NCI-H69 (cell line): ENCODE data around the gene SRP9.
A peak's percentile ranks its signal among the peaks of the same experiment; 100 is the strongest.

Experiments used
- DNase-seq: peaks from one replicate; lab custom pipeline; 2025; lab: John Stamatoyannopoulos, UW

SRP9 gene, protein sequence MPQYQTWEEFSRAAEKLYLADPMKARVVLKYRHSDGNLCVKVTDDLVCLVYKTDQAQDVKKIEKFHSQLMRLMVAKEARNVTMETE

DNA sequence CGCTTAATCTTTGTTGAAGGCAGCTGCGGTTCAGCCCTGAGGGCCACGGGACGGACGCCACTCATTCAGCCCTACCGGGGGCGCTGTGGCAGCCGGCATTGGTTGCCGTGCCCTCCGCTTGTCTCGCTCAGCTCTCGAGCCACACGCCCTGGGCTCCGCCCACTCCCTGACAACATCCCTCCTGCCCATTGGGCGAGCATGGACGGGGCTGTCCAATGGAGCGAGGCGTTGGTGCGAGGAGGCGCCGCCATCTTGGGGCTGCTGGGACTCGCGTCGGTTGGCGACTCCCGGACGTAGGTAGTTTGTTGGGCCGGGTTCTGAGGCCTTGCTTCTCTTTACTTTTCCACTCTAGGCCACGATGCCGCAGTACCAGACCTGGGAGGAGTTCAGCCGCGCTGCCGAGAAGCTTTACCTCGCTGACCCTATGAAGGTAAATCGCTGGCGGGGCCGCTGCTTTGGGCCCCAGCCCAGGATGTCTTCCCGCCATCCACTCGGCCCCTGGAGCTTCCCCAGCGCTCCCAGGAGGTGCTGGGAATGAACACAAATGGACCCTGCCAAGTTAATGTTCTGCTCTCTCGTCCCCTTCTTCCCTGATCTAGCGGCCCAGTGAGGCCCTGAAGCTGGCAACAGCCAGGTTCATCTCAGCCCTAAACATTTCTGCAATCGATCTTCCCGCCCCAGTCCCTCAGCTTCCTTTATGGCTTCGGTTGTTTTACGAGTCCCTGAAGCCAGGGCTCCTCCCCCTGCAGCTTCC is at the start of gene SRP9:
Gene SRP9 (plus strand): TSS at position 244 of the 754 bp plus-strand sequence. CDS start 115 bp downstream, at position 359.
- peak; percentile 100 for DNase-seq

DNA sequence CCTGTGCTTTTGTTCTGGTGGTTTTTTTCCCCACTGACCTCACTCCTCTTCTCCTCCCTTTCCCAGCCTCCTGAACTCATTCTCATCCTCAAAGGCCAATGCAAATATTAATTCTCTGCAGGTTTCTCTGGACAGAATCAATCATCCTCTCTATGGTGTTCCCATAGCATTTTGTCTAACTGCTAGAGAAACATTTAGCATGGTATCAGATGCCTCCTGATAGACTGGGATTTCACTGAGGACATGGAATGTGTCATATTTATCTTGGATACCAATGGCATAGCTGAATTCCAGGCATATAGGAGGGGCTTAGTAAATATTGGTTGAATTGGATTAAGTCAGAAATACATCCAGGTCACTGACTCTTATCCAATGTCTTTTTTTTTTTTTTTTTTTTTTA is 46.1 kb upstream of the SRP9 start:
- DNase-seq: no peak

DNA sequence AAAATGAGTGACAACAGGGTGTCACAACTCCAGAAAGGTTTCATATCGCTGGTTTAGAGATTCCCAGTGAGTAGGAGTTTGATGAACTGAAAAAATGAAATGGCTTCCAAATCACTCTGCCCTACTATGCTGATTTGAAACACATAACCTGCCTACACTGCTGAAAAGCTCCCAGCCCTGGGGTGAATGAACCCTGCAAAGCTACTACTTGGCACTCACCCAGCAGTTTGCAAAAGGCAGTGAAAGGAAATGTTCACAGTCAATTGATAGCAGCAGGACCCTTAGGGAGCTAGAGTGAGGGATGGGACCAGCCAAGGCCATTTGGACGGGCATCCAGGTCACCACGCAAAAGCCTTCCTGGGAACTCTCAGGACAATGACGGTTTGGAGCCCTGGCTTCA is 44.4 kb upstream of the SRP9 start:
- peak; percentile 90 for DNase-seq

DNA sequence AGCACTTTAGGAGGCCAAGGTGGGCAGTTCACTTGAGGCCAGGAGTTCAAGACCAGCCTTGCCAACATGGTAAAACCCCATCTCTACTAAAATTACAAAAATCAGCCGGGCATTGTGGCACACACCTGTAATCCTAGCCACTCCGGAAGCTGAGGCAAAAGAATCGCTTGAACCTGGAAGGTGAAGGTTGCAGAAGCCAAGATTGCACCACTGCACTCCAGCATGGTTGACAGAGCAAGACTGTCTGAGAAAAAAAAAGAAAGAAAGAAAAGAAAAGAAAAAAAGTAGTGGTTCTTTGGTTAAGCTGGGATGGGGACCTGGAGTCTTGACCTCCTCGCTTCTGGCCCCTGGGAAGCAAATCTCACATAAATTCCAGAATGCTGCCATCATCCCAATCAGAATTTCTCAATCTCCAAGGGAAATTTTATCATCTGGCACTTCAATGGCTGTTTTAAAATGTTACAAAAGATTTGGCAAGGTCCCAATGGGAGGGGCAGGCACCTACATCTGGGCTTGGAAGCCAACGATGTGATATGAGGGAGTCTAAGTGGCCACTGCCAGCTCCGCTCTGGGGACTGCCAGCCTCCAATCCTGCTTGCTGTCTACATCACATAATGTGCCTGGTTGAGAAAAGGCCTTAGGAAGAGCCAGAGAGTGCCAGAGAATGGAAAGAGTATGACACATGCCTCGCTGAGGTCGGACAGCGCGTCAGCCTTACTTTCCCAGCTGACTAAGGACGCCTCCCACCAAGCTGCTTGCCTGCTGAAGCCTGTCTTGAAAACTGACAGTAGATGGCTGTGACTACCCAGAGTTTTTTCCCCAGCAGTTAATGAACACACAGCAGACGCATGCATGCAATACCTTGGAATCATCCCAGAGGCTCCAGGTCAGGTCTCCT is 42.1 kb upstream of the SRP9 start:
- peak; percentile 83 for DNase-seq

DNA sequence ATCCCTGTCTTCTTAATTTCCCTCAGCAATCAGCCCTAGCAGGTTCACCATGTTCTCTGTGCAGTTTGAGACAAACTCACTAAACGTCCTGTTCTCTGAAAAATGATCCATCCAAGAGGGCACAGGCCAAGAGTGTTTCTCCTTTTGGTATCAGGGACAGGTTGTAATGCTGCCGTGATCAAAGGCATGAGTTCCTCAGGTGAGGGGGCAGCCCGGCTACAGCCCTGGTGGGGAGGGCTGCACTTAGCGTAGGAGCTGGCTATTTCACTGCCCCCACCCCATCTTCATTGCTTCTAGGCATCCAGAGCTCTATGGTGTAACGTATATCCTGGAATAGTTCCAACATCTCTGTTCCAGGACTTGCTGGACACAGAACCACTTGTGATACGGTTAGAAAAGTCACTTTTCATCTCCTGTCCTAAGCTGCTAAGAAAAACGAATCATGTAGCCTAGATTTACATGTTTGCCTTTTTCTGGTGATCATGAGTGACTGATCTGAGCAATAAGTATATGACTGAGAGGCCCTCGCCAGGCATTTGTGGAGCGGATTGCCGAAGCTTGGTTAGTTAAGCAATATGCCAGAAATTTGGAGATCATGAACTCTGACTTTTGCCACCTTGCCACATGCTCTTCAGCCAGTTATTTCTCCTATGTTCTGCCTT is 41.1 kb upstream of the SRP9 start:
- peak; percentile 33 for DNase-seq

DNA sequence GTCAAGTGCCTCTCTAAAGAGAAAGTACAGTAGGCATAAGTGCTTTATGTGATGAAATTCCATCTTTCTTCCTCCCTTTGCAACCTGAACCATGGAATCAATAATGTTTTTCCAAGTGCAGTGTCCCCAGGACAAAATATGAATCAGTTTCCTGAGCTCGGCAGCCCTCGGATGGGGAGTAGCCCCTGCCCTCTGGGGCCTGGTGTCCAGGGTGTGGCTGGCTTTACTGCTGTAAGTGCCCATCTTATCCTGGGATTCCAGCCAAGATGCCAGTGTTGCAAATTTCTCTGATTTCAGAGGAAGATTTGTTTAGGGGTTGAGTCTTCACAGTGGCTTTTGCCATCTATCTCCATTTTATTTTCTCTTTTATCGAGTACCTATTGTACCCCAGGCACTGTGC is 40.5 kb upstream of the SRP9 start:
- DNase-seq: peak; percentile 26

DNA sequence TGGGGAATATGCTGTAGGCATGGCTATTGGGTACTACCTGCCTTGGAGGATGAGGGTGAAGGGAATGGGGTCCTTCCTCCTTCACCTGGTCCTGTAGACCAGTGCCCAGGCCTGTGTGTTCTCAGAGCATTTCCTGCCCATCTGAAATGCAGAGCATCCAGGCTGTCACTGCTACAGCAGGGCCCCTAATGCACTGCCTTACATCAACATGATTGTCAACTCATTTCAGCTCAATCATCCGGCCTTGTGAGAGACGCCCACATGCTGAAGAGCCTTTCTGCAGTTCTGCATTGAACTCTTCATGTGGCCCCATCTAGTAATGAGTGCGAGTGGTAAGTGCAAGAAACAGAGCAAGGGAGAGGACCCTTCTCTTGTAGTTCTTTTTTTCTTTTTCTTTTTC is 39.8 kb upstream of the SRP9 start:
- no peak for DNase-seq

DNA sequence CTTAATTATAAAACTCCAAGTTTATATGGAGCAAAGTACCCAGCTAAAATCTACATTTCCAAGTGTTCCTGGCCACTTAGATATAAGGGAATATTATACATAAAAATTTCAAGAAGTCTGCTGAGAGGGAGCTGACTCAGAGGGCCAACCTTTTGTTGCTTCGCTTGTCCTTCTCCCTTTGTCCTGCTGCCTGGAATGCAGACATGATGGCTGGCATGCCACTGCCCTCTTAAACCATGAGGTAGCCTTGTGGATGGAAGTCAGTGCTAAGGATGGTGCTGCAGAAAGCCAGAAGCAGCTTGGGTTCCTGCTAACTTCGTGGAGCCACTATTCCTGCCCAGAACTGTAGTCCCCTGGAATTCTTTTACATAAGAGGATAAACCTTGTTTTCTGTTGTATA is 38.9 kb upstream of the SRP9 start:
- DNase-seq: no peak

DNA sequence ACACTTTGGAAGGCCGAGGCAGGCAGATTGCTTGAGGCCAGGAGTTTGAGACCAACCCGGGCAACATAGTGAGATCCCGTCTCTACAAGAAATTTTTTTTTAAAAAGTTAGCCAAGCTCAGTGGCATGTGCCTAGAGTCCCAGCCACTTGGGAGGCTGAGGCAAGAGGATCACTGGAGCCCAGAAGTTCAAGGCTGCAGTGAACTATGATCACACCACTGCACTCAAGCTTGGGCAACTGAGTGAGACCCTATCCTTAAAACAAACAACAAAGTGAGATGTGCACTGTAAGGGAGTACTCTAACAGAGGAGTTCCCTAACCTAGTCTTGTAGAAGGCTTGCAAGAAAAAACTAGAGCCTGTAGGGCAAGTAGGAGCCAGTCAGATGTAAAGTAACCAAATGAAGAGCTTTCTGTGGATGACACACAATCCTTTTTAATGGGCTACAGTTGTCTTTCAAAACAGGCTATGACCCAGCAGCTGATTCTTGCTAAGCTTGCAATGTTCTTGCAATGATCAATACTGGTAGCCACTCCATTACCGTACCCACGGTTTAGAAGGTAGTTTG is 38.0 kb upstream of the SRP9 start:
- DNase-seq: no peak

DNA sequence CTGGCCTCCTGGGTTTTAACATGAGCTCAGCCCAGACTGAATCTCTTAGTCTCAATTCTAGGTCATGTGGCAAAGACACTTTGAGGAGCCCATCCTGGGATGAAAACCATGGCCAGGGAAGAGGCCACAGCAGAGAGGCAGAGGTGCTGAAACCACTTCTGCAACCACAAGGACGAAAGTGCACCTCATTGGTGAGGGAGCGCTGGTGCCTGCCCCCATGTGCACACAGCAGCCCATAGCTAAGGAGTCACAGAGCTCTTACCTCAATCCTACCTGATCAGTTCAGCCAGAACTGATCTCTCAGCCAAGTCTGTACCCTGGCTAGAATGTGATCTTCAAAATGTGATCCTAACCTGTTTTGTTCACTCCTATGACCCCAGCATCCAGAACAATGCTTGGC is 32.9 kb upstream of the SRP9 start:
- no peak for DNase-seq

DNA sequence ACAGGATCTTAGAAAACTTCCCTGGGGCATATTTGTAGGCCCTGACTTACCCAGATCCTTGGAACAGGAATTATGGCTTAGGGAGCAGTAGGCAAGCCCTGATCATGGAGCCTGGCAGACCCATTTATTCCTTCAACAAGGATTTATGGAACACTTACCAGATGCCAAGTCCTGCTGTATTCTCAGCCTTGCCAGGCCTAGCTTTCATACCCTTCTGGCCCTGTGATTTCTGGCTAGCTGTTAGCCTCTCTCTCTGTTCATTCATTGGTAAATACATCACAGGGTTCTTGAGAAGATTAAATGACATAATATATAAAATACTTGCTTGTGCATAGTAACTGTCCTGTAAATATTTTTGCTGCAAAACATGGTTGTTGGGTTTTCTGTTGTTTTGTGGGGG is 32.4 kb upstream of the SRP9 start:
- peak; percentile 48 for DNase-seq

DNA sequence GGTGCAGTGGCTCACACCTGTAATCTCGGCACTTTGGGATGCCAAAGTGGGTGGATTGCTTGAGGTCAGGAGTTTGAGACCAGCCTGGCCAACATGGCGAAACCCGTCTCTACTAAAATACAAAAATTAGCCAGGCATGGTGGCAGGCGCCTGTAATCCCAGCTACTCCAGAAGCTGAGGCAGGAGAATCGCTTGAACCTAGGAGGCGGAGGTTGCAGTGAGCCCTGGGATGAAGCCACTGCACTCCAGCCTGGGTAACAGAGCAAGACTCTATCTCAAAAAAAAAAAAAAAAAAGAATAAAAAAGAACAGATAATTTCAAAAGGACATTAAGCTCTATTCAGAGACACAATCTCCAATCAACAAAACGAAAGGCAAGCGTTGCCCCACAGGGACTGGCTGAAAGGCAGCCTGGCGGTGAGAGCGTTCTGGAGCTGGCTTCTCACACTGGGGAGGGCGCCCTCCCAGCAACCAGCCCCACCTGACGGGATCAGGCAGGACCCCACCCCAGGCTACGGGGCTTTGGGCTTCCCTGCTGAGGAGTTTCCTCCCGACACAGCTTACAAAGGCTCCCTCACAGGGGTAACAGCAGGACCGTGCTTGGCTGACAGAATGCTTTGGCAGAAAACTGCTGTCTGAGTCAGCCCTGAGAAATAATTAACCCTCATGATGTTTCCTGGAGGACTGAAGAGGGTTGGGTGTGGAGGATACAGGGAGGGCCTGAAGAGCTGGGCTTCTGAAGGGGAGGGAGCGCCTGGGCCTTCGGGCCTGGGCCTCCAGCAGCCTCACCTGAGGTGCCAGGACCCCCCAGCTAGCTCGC is 31.1 kb upstream of the SRP9 start:
- DNase-seq: peak; percentile 98

DNA sequence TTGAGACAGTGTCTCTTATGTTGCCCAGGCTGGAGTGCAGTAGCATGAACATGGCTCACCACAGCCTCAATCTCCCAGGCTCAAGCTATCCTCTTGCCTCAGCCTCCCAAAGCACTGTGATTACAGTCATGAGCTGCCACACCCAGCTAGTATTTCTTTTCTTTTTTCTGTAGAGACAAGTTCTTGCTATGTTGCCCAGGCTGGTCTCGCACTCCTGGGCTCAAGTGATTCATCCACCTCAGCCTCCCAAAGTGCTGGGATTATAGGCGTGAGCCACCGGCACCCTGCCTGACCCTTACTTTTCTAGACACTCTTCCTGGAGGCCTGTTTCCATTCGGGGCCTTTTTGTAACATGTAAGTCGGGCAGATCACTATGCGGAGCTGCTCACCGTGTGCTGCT is 30.1 kb upstream of the SRP9 start:
- no peak for DNase-seq

DNA sequence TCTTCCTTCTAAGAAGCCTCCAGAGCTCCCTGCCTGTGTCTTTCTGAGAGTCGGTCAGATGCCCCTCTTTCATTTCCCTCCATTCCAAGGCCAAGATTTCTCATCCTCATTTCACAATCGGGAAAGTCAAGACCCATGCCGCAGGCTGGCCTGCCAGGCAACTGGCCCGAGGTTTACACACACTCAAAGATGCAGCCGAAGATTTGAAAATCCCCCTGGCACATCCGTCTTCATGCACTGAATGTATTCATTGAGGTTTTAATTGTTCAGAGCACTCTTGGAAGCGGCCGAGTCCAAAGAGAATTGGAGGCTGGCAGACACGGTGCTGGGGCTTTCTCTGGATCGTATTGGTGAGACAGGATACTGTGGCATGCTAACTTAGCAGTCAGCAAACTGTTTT is 29.1 kb upstream of the SRP9 start:
- no peak for DNase-seq

DNA sequence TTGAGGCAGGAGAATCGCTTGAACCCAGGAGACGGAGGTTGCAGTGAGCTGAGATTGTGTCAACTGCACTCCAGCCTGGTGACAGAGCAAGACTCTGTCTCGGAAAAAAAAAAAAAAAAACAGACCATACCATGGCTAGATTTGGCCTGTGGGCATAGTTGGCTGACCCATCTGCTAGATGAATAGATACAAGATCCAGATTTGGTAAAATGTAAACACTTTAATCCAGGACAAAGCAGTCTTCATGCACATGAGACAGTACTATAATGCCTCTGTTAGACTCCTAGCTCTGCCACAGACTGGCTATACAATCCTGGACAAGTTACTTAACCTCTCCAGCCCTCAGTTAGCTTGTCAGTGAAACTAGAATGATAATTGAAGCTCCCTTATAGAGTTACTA is 27.9 kb upstream of the SRP9 start:
- DNase-seq: no peak

DNA sequence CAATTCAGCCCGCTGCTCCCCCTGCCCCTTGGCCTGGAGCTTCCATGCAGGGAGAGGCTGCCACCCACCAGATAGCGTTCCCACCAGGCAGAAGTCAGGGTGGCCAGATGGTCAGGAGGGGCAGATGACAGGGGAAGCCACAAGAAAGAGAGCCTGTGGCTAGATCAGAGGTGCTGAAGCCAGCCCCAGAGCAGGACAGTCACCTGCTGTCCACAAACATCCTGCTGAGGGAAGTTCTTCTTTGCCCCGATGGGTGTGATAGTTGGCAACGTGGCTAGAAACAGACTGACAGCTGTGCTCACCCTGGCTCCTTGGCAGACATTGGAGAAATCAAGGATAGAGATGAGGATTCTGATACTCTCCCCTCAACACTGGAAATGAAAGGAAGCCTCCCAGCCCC is 27.2 kb upstream of the SRP9 start:
- peak; percentile 27 for DNase-seq

DNA sequence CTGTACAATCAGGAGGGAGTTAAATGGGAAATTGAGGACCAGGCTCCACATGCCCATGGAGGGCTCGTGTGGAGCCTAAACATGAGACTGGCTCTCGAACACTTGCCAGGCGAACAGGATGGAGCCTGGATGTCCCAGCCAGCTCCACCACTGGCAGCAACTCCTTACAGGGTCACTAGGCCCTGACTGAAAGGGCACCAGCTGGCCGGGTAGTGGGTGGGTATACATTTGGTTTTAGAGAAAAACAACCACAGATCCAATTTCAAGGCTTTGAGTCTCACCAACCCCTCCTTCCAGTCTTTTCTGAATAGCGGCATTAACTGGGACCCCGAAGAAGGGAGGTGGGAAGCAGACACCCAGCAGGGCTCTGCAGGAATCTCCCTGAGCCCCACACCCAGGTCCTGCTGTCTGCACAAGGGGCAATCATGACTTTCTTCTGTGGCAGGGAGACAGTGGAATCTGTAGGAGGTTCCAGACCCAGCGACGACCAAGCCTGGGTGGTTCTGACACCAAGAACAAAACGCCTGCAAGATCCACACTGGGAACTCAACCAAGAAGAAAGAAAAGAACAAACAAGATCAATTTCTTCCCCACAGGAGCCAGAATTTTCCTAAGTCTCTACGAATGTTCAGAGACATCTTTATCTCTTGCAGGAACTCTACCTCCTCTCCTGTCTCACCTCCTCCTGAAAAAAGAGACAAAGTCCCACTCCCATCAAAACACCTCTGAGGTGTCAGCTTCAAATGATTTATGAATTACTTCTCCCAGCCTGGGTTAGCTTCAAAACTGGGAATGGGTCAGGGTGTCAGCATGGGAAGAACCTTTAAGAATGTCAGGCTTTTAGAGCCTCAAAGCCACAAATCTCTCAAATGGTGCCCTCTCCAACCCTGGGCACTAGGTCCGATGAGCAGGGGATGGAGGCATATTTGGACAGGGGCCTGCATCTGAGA is 26.5 kb upstream of the SRP9 start:
- DNase-seq: no peak

DNA sequence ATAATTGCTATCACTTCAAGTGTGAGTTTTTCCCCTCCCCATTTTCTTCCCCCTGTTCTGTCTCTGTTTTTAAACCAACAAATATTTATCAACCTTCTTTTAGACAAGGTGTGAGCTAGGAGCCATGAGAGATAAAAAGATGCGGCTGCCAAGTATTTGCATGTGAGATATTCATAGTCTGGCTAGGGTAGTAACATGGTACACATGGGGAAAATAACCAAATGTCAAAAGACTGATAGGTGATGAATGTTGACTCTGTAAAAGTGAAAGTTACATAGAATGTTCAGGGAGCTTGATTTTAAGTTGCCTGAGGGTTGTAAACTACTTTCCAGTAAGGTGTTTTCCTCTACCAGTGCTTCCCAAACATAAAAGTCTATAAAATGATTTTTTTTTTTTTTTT is 25.4 kb upstream of the SRP9 start:
- no peak for DNase-seq

DNA sequence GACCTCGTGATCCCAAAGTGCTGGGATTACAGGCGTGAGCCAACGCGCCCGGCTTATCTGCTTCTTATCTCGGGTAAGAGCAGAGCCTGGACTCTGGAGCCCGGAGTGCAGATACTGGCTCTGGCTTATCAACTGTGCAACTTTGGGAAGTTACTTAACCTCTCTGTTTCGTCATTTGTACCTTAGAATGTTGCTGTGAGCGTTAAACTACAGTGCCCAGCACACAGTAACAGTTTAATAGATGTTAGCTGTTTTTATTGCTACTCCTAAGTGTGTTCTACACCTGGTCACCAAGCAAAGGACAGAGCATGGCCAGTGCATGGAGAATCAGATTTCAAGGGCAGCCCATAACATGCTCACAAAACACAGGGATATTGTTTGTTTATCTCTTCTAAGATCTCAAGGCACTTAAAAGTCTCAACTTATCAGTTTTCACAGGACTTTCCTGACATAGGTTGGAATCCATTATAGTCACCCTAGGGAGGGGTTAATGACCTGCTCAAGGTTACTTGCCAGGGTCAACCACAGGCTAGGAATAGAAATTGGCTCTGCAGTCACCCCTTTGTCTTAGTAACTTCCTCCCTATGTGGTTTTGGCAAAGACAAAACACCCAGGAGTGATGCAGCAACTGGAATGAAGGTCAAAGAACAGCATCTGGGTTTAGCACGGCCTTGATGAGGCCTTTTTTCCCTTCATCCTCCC is 22.5 kb upstream of the SRP9 start:
- DNase-seq: no peak
